Hepatocyte (in vitro differentiated cells): Measurements from ENCODE around the gene ALKBH4.

ENCODE experiments used
- CTCF ChIP-seq: fragments of 200-600 bp; sonication (generic); IDR thresholded peaks from 2 replicates; pipeline ENCODE4 v1.5.1; 2016; ENCODE audit warnings: antibody characterized with exemption, mild to moderate bottlenecking; ENCODE audit not compliant: poor library complexity
- EZH2 ChIP-seq: fragments of 200-600 bp; sonication (generic); IDR thresholded peaks from 2 replicates; pipeline ENCODE4 v1.6.1; 2016; ENCODE audit warnings: antibody characterized with exemption, mild to moderate bottlenecking, borderline replicate concordance
- EZH2phosphoT487 ChIP-seq: fragments of 200-600 bp; sonication (generic); IDR thresholded peaks from one replicate; pipeline ENCODE4 v1.6.1; 2018; ENCODE audit warnings: antibody characterized with exemption, mild to moderate bottlenecking, low read depth, moderate library complexity; ENCODE audit not compliant: unreplicated experiment, severe bottlenecking

- TF ChIP-seq CTCF = no peak
- no peak for TF ChIP-seq EZH2phosphoT487
- TF ChIP-seq EZH2 = no peak
Measured at GRCh38 chr7:102444961-102445673, 19.5 kb downstream of the ALKBH4 start.
